Ovary (tissue), 9 donors: Measurements from ENCODE around the gene ARHGAP9. TPM values are rescaled to one million over a fixed set of nuclear protein-coding genes. Genes with fewer than 3 reads are reported as not detected.

Experiments used
- DNase-seq, 5 donors: peaks; one replicate each; pipeline ENCODE4 v3.0.0-alpha.2; 2019 to 2020
- H3K27ac ChIP-seq, 2 donors: fragments of 200-600 bp; one replicate each; pipeline versions ENCODE4 v1.5.1 to v1.8.0; 2019 to 2022
- H3K27me3 ChIP-seq: fragments of 200-600 bp; one replicate; pipeline ENCODE4 v1.8.0; 2022
- H3K36me3 ChIP-seq: fragments of 200-600 bp; sonication (generic); one replicate; pipeline ENCODE4 v1.5.1; 2019
- H3K4me1 ChIP-seq: one replicate; pipeline ENCODE4 v1.8.1; 2013; ENCODE audit warnings: mild to moderate bottlenecking, moderate library complexity; ENCODE audit not compliant: insufficient read depth
- H3K4me3 ChIP-seq: fragments of 200-600 bp; sonication (generic); one replicate; pipeline ENCODE4 v1.5.1; 2017
- H3K9me3 ChIP-seq, 2 donors: fragments of 200-600 bp in 1 of 2; sonication (generic) in 1 of 2; one replicate each; pipeline versions ENCODE4 v1.5.1 to v1.8.1; 2013 to 2019; ENCODE audit warnings: mild to moderate bottlenecking in 1 of 2, moderate library complexity in 1 of 2
- EP300 ChIP-seq: sonication (generic); formaldehyde crosslinking; IDR thresholded peaks from one replicate; pipeline ENCODE4 v1.6.1; 2017; ENCODE audit warnings: antibody characterized with exemption
- POLR2A ChIP-seq: fragments of 450-650 bp; IDR thresholded peaks from one replicate; pipeline ENCODE4 v1.6.1; 2017; ENCODE audit warnings: antibody characterized with exemption, mild to moderate bottlenecking, moderate library complexity
- WGBS, 3 donors: extraction: QIAGEN DNeasy Blood & Tissue Kit in 1 of 3; methylation state at CpG; one replicate each; pipeline versions ENCODE4 v1.1.5 to v1.1.7; 2013 to 2017; 5-methylcytosine and 5-hydroxymethylcytosine counted together
- intact Hi-C, 4 donors: fragments of 100-400 bp; cut with DNase I; formaldehyde crosslinking; loops; one replicate each; pipeline versions ENCODE4 v1.11.0 to v1.15.1; 2022 to 2023
- polyA plus RNA-seq, 2 donors: library from polyadenylated mRNA; stranded (reverse); fragments of 200-250 nt in 1 of 2; fragments of 350-450 nt in 1 of 2; fragmentation: Illumina TruSeq in 1 of 2; extraction: RNeasy Lipid Tissue Mini Kit (QIAGEN cat#74804) in 1 of 2; gene quantifications; one replicate each; pipeline ENCODE4 v1.2.3, GENCODE V29; 2013 to 2014
- total RNA-seq, 7 donors: library from RNA; depleted of rRNA in 2 of 7; stranded (reverse); fragments of >200 nt in 2 of 7; fragmentation: NEBNext Ultra II Directional in 3 of 7; extraction: Animal tissue kit (Norgen Biotek cat#: 25700) in 3 of 7; gene quantifications; one replicate each; pipeline versions ENCODE4 v1.1.0 to v1.2.4, GENCODE V29; 2016 to 2023
- TF ChIP-seq, protein P1 (sequence below), 3 donors: fragments of 450-650 bp in 2 of 3; fragments of 200-600 bp in 1 of 3; IDR thresholded peaks; one replicate each; pipeline versions ENCODE4 v1.5.1 to v1.8.0; 2016 to 2022; ENCODE audit warnings: antibody characterized with exemption in 3 of 3, mild to moderate bottlenecking in 1 of 3
- donor health status: DM: no; HTN: no; CAD: no; lungs with moderate emphysema.
- donor health status: DM: no; HTN: no; CAD: no.
- donor health status: Bipolar disorder and iron deficiency.
- donor health status: DM: yes; HTN: yes; CAD: no.
- donor health status: DM: no; HTN: no; CAD: no.
- donor health status: DM: yes; HTN: yes; CAD: no.

The ARHGAP9 gene
- total and polyA plus RNA-seq, 9 donors: 2.6 to 9.5 (median 4.2) TPM

DNA sequence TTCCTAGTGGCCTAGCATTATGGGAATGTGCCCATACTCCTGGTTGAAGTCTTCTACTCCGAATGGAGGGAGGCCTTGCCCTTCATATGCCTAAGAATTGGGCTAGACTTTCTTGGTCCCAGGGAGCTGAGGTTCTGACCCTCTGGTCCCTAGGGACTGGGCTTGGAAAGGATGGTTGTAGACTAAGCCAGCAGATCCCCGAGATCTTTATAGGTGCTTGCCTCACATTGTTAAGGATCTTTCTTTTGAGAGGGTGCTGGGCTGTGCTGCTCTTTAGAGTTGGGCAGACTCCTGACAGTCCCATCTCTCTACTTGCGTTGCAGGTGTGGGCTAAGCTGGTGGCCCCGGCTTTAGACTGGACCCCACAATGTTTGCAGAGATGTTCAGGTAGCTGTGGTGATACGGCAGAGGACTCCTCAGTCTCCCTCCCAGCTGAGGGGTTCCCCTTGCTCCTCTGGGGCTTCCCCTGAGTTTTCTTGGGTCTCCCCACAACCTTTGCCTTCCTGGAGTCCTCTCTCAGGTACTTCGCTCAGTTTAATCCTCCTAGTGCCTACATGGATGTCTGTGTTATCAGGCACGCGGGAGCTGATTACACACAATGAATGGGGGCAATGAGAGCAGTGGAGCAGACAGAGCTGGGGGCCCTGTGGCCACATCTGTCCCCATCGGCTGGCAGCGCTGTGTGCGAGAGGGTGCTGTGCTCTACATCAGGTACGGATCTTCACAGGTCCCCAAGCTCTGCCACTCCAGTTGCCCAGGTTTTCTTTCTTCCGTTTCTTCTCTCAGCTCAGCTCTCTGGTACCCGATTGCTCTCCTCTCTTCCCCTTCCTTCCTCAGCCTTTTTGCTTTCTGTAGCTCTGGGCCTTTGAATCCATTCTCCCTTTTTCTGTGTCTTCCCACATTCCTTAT, 44.3 kb upstream of the ARHGAP9 start:
- WGBS, 3 donors: 56 to 61% (median 57%) methylated on average over 14 of the region's 14 CpGs
- Histone ChIP-seq H3K27ac (peak overlapping the region; percentile 96 to 98), H3K36me3 (no peaks in the 10 kb centered on the region), H3K4me3 (peak overlapping the region; percentile 72), H3K9me3 (no peaks in the 10 kb centered on the region), H3K4me1 (peaks cover 14% of the 10 kb centered on the region), H3K27me3 (no peaks in the 10 kb centered on the region)
- peak in 2 of 5 donors; percentile 35 to 36 for DNase-seq
- intact Hi-C loops: loop anchor here in 1 of 4 donors (5.0 kb wide), 1 partner anchor 88 kb away; the partner anchor contains the start of gene ARHGEF25
- TF ChIP-seq EP300: no peak
- TF ChIP-seq POLR2A: no peak
- TF ChIP-seq, protein P1, sequence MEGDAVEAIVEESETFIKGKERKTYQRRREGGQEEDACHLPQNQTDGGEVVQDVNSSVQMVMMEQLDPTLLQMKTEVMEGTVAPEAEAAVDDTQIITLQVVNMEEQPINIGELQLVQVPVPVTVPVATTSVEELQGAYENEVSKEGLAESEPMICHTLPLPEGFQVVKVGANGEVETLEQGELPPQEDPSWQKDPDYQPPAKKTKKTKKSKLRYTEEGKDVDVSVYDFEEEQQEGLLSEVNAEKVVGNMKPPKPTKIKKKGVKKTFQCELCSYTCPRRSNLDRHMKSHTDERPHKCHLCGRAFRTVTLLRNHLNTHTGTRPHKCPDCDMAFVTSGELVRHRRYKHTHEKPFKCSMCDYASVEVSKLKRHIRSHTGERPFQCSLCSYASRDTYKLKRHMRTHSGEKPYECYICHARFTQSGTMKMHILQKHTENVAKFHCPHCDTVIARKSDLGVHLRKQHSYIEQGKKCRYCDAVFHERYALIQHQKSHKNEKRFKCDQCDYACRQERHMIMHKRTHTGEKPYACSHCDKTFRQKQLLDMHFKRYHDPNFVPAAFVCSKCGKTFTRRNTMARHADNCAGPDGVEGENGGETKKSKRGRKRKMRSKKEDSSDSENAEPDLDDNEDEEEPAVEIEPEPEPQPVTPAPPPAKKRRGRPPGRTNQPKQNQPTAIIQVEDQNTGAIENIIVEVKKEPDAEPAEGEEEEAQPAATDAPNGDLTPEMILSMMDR (IDR thresholded peaks at IDR 0.05): no peak

- H3K4me3 ChIP-seq: peak overlapping the region; percentile 72
- H3K4me1 ChIP-seq: peaks cover 16% of the 10 kb centered on the region
- no peaks in the 10 kb centered on the region for H3K27me3 ChIP-seq
- H3K27ac ChIP-seq: peak overlapping the region; percentile 96 to 98
- 0 to 1% (median 0%) methylated on average over 23 to 38 of the region's 38 CpGs for WGBS, 3 donors
- TF ChIP-seq, protein P1 (IDR thresholded peaks at IDR 0.05): no peak
- TF ChIP-seq EP300 (no peak), POLR2A (peak; percentile 33)
- no peaks in the 10 kb centered on the region for H3K36me3 ChIP-seq
- intact Hi-C loops: loop anchor here in 1 of 4 donors (5.0 kb wide), 1 partner anchor 89 kb away; the partner anchor contains the start of gene ARHGEF25
- DNase-seq: peak; percentile 72 to 79 (median 77)
- no peaks in the 10 kb centered on the region for H3K9me3 ChIP-seq
Observed at GRCh38 chr12:57522887-57523705, 43.4 kb upstream of the ARHGAP9 start.

DNA sequence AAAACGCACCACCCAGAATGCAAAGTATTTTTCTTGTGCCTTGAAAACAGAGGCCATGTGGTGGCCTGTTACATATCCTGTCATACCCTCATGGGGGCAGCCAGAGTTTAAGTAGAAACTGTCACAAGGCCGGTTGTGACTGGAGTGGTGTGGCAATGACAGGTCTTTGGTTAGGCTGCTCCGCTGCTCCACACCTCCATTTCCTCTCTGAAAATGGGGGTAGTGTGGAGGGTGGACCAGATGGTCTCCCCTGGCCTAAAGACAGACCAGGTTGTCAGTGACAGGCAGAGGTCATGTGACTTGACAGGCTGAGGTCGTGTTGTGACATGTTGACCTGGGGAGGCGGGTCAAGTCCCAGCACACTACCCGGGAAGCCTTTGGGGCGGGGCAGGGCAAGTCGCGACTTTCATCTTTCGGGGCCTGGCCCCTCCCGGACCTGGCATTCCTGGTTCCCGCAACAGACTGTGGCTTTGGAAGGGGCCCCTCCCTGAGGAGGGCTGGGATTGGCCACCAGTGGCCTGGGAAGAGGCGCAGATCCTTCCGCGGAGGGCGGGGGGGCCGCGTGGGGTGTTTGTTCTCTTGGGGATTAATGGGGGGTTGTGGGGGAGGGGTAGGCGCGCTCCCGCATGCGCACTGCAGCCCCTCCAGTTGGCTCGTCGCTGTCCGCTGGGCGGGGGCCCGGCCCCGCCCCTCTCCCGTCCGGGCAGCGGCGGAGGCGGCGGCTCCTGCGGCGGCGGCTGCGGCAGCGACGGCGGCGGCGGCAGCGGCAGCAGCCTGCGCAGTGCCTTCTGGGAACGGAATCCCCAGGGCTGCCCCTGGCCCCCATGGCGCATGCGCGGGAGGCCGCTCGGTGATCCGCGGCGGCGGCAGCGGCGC, 42.6 kb upstream of the ARHGAP9 start, which contains the start of gene MBD6:
Gene MBD6 (plus strand): TSS at position 814 of the 876 bp plus-strand sequence. CDS start 1,480 bp downstream, outside the sequence.
- 2 to 3% (median 2%) methylated on average over 45 to 57 of the region's 57 CpGs for WGBS, 3 donors
- no peaks in the 10 kb centered on the region for H3K27me3 ChIP-seq
- TF ChIP-seq, protein P1 (IDR thresholded peaks at IDR 0.05): peak in 1 of 3 donors; percentile 10
- TF ChIP-seq POLR2A (peak; percentile 83), EP300 (no peak)
- DNase-seq: peak; percentile 97 to 98 (median 98)
- H3K36me3 ChIP-seq: no peaks in the 10 kb centered on the region
- no peaks in the 10 kb centered on the region for H3K9me3 ChIP-seq
- peak within 1 kb of the TSS; percentile 96 to 98 for H3K27ac ChIP-seq
- peak within 1 kb of the TSS; percentile 72 for H3K4me3 ChIP-seq
- H3K4me1 ChIP-seq: peaks cover 16% of the 10 kb centered on the region
- intact Hi-C loops: loop anchor here in 1 of 4 donors (5.0 kb wide), 1 partner anchor 90 kb away; the partner anchor contains the start of gene ARHGEF25
